Fibroblast of the aortic adventitia (primary cell): ENCODE measurements around the gene ATG10. TPM values are rescaled to one million over a fixed set of nuclear protein-coding genes. Genes with fewer than 3 reads are reported as not detected.

Experiments
- DNase-seq: peaks from one replicate; pipeline ENCODE4 v3.0.0-alpha.2; 2010; ENCODE audit warnings: low read depth
- H3K4me3 ChIP-seq: 2 replicates; pipeline ENCODE4 v1.5.1; 2011; ENCODE audit warnings: low read depth, mild to moderate bottlenecking, control low read depth, low read length, moderate library complexity
- total RNA-seq: library from RNA; depleted of rRNA; stranded (reverse); fragments of >200 nt; gene quantifications from 2 replicates; pipeline ENCODE4 v1.2.3, GENCODE V29; 2012; ENCODE audit warnings: low replicate concordance
- TF ChIP-seq, protein P1 (sequence below): IDR thresholded peaks from 2 replicates; pipeline ENCODE4 v1.5.1; 2011; ENCODE audit warnings: mild to moderate bottlenecking, low read length, control low read depth, inconsistent platforms; ENCODE audit not compliant: insufficient read depth

The ATG10 gene
- total RNA-seq, 1 donor = 8.8 TPM

DNA sequence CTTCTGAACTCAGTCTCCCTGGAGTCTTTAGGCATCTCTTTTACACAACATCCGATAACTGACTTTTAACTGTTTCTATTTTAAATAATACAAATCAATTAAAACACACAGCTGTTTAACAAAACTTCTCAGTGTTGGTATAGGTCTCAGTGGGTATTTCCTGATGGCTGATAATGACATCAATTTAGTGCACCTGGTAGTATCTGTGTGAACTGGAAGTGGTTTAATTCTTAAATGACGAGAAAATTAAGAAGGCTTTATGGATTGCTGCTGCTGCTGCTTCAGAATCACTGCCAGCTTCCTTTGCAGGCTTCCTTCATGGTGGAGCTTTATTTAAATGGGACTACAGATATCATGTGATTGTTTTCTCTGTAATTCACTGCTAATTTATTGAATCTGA, 214.0 kb downstream of the ATG10 start:
- TF ChIP-seq, protein P1, sequence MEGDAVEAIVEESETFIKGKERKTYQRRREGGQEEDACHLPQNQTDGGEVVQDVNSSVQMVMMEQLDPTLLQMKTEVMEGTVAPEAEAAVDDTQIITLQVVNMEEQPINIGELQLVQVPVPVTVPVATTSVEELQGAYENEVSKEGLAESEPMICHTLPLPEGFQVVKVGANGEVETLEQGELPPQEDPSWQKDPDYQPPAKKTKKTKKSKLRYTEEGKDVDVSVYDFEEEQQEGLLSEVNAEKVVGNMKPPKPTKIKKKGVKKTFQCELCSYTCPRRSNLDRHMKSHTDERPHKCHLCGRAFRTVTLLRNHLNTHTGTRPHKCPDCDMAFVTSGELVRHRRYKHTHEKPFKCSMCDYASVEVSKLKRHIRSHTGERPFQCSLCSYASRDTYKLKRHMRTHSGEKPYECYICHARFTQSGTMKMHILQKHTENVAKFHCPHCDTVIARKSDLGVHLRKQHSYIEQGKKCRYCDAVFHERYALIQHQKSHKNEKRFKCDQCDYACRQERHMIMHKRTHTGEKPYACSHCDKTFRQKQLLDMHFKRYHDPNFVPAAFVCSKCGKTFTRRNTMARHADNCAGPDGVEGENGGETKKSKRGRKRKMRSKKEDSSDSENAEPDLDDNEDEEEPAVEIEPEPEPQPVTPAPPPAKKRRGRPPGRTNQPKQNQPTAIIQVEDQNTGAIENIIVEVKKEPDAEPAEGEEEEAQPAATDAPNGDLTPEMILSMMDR = no peak
- no peak for DNase-seq
- H3K4me3 ChIP-seq = no peak overlapping the region

DNA sequence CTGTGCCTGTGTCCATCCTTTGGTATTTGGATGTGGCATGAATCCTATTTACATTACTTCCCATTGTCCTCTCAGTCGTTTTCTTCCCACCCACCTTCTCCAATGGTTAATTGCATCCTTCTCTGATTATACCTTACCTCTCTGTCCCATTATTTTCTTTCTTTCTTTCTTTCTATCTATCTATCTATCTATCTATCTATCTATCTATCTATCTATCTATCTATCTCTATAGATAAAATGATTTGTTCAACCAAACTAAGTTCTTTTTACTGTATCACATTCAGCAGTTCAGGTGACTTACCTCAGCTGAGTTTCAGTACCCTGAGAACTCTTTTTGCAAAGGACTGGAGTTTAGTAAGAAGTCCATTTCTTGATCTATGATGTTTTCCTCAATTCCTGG, 225.7 kb downstream of the ATG10 start:
- no peak for DNase-seq
- TF ChIP-seq, protein P1 = no peak
- H3K4me3 ChIP-seq = no peak overlapping the region

DNA sequence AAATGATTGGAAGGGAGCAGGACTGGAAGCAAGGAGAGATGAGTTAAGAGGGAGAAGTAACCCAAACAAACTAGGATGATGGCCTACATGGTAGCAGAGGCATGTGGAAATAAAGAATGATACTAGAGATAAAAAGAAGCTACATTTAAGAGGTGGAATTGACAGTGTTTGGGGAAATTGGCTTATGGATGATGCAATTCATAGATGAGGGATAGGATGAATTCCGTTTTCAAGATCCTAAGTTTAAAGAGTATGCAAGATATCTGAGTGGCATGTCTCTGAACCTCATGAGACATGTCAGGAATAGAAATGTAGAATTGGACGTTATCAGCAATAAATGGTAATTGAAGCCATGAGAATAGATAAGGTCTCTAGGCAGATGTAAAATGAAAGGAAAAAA, 232.7 kb downstream of the ATG10 start:
- no peak for DNase-seq
- no peak overlapping the region for H3K4me3 ChIP-seq
- TF ChIP-seq, protein P1 = no peak

DNA sequence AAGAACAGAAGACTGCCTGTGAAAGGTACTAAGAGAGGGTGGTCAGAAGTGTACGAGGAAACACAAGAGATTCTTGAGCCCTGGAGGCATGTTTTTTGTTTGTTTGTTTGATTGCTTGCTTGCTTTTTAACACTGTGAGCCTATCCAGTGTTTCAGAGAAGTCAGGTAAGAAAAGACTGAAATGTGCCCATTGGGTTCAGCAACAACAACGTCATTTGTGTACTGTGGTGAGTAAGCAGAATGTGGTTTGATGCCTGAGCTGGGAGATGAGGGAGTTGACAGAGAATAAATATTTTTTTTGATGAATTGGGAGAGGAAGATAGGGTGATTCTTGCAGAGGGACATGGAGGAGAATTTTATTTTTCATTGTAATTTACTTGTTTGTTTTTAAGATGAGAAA, 233.2 kb downstream of the ATG10 start:
- TF ChIP-seq, protein P1 = no peak
- no peak overlapping the region for H3K4me3 ChIP-seq

DNA sequence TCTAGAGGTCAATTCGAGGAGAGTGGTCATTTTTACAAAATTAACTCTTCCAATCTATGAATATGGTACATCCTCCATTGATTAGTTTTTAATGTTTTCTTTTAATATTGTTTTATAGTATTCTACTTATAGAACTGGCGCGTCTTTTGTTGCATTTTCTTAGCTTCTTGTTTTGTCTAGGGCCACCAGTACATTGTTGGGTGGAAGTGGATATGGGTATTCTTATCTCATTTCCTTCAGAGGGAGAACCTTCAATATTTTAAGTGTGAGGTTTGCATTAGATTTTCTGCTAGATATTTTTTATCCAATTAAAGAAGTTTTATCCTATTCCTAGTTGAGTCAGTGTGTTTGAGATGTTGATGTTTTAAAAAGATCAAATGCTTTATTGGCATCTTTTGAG, 236.5 kb downstream of the ATG10 start:
- DNase-seq = no peak
- TF ChIP-seq, protein P1 = no peak
- H3K4me3 ChIP-seq = no peak overlapping the region

More for the DNA sequence above, 233.2 kb downstream of the ATG10 start:
- DNase-seq = no peak

DNA sequence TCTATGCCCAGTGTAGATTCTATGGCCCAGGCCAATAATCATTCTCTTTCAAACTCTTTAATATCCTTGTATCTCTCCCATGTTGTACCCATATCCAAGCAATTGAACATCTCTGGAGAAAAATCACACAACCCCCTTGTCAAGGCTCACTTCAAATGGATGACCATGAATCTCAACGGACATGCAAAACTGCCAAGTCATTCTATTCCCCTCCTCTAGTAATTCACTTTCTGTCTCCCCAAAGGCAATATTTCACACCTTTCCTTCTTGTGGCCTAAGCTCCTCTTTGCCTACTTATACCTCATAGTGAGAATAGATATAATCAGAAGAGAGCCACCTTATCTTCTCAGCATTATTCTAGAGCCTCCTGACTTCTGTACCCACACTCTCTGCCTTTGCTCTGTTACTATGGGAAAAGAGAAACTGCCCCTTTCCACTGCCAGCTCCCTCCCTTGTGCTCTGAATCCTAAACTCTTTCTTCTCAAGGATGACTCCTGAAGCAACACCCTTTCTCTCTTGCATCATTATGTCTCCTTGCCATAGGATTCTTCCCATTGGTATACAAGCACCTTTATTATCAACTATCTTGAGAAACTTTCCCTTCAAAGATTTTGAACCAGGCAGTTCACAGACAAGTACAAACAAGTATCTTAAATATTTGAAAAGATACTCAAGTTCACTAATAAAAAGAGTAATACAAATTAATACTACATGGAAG, 240.2 kb downstream of the ATG10 start:
- H3K4me3 ChIP-seq = no peak overlapping the region
- TF ChIP-seq, protein P1 = no peak
- DNase-seq = no peak

DNA sequence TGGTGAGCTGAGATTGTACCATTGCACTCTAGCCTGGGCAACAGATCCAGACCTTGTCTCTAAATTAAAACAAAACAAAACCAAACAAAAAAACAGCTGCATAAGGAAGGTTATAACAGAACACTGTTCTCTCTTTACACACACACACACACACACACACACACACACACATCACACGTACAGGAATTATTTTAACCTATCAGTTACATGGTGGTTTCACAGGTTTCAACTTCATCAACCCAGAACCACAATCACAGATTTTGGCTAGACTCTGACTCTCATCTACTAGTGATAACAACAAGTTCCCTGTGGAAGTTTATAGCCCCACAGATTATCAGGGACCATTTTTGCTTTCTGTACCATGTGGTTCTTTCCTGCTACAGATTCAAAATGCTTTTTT, 246.1 kb downstream of the ATG10 start:
- TF ChIP-seq, protein P1 = no peak
- DNase-seq = no peak
- H3K4me3 ChIP-seq = no peak overlapping the region
